HepG2 (cell line): Measurements from ENCODE around the gene PRKAR1B. TPM values are rescaled to one million over a fixed set of nuclear protein-coding genes. Genes with fewer than 3 reads are reported as not detected.
A peak's percentile ranks its signal among the peaks of the same experiment; 100 is the strongest.

Source experiments
- BCL6 ChIP-seq: IDR thresholded peaks from 2 replicates; pipeline ENCODE4 v1.6.1; 2016; ENCODE audit warnings: missing genetic modification reagents, missing compliant biosample characterization
- FOXK1 ChIP-seq: sonication (generic); formaldehyde crosslinking; IDR thresholded peaks from 2 replicates; pipeline ENCODE4 v1.4.0; 2020; ENCODE audit warnings: low read depth, missing genetic modification reagents, borderline replicate concordance
- HCFC1 ChIP-seq: fragments of 150-350 bp; IDR thresholded peaks from 2 replicates; pipeline ENCODE4 v1.6.1; 2014; ENCODE audit warnings: low read depth, low read length
- HHEX ChIP-seq: IDR thresholded peaks from 2 replicates; pipeline ENCODE4 v1.6.1; 2016; ENCODE audit warnings: control low read depth
- PAF1 ChIP-seq: IDR thresholded peaks from 2 replicates; pipeline ENCODE4 v1.6.1; 2016; ENCODE audit warnings: missing genetic modification reagents, missing compliant biosample characterization
- POLR2AphosphoS2 ChIP-seq: IDR thresholded peaks from 2 replicates; pipeline ENCODE4 v1.6.1; 2011; ENCODE audit warnings: low read depth, low read length, improper control_type of control experiment
- RFX1 ChIP-seq: fragments of 450-650 bp; IDR thresholded peaks from 2 replicates; pipeline ENCODE4 v1.6.1; 2017
- SRSF9 ChIP-seq: fragments of 200-400 bp; formaldehyde crosslinking; IDR thresholded peaks from 2 replicates; pipeline ENCODE4 v1.6.1; 2018; ENCODE audit warnings: borderline replicate concordance, mild to moderate bottlenecking, low read depth, low read length; ENCODE audit not compliant: insufficient read depth, poor library complexity, severe bottlenecking
- TEAD3 ChIP-seq: optimal IDR thresholded peaks from 2 replicates; pipeline ENCODE3; 2016; ENCODE audit warnings: borderline replicate concordance
- ZMAT3 ChIP-seq: sonication (generic); formaldehyde crosslinking; conservative IDR thresholded peaks from 2 replicates; pipeline ENCODE4 v1.7.0; 2021; ENCODE audit warnings: missing genetic modification reagents
- ZNF225 ChIP-seq: sonication (generic); formaldehyde crosslinking; IDR thresholded peaks from 2 replicates; pipeline ENCODE4 v1.4.0; 2020; ENCODE audit warnings: mild to moderate bottlenecking, missing genetic modification reagents
- ZNF546 ChIP-seq: sonication (generic); formaldehyde crosslinking; conservative IDR thresholded peaks from 2 replicates; pipeline ENCODE4 v1.8.1; 2023; ENCODE audit warnings: mild to moderate bottlenecking, missing genetic modification reagents
- ZNF564 ChIP-seq: sonication (generic); formaldehyde crosslinking; IDR thresholded peaks from 2 replicates; pipeline ENCODE4 v1.8.1; 2023; ENCODE audit warnings: mild to moderate bottlenecking, missing genetic modification reagents
- ZNF572 ChIP-seq: sonication (generic); formaldehyde crosslinking; IDR thresholded peaks from 2 replicates; pipeline ENCODE4 v1.5.1; 2020; ENCODE audit warnings: mild to moderate bottlenecking, missing genetic modification reagents
- ZNF577 ChIP-seq: sonication (generic); formaldehyde crosslinking; IDR thresholded peaks from 2 replicates; pipeline ENCODE4 v1.4.0; 2020; ENCODE audit warnings: mild to moderate bottlenecking, low read depth, missing genetic modification reagents, borderline replicate concordance
- ZNF768 ChIP-seq: sonication (generic); formaldehyde crosslinking; IDR thresholded peaks from 2 replicates; pipeline ENCODE4 v1.4.0; 2020; ENCODE audit warnings: missing genetic modification reagents
- polyA plus RNA-seq, 8 experiments: library from polyadenylated mRNA; depleted of rRNA in 3 of 8; stranded (reverse) in 7 of 8; unstranded in 1 of 8; fragments of >200 nt; fragmentation: Illumina TruSeq in 4 of 8; extraction: Trizol in 4 of 8; gene quantifications; 2 replicates each; pipeline versions ENCODE4 v1.2.1 to v1.2.3, GENCODE V29; 2011 to 2016; ENCODE audit warnings: low read depth in 4 of 8, missing spikeins in 1 of 8, mixed read lengths in 1 of 8; ENCODE audit not compliant: insufficient read depth in 1 of 8
- total RNA-seq, 5 experiments: library from RNA; depleted of rRNA; stranded (reverse); fragments of >200 nt; fragmentation: Illumina TruSeq; extraction: Trizol; gene quantifications; 2 replicates each; pipeline ENCODE4 v1.2.3, GENCODE V29; 2016; ENCODE audit warnings: low read depth in 1 of 5
- TF ChIP-seq, protein P1 (sequence below): sonication (generic); formaldehyde crosslinking; IDR thresholded peaks from 2 replicates; pipeline ENCODE4 v1.4.0; 2020; ENCODE audit warnings: missing genetic modification reagents
- TF ChIP-seq, protein P2 (sequence below): sonication (generic); formaldehyde crosslinking; IDR thresholded peaks from 2 replicates; pipeline ENCODE4 v1.4.0; 2020; ENCODE audit warnings: missing genetic modification reagents
- TF ChIP-seq, protein P3 (sequence below): sonication (generic); formaldehyde crosslinking; IDR thresholded peaks from 2 replicates; pipeline ENCODE4 v1.8.0; 2022; ENCODE audit warnings: missing genetic modification reagents, mild to moderate bottlenecking, borderline replicate concordance
- TF ChIP-seq, protein P4 (sequence below): sonication (generic); formaldehyde crosslinking; IDR thresholded peaks from 2 replicates; pipeline ENCODE4 v1.4.0; 2020; ENCODE audit warnings: mild to moderate bottlenecking, missing genetic modification reagents
- TF ChIP-seq, protein P5 (sequence below): sonication (generic); formaldehyde crosslinking; IDR thresholded peaks from 2 replicates; pipeline ENCODE4 v1.8.0; 2022; ENCODE audit warnings: missing genetic modification reagents, mild to moderate bottlenecking, moderate library complexity, borderline replicate concordance

The PRKAR1B gene
- total and polyA plus RNA-seq, 2 of the 13 experiments (the other 11 are each of a cell fraction or from before 2014, with no cell fraction given): 7.9 to 28.2 TPM

DNA sequence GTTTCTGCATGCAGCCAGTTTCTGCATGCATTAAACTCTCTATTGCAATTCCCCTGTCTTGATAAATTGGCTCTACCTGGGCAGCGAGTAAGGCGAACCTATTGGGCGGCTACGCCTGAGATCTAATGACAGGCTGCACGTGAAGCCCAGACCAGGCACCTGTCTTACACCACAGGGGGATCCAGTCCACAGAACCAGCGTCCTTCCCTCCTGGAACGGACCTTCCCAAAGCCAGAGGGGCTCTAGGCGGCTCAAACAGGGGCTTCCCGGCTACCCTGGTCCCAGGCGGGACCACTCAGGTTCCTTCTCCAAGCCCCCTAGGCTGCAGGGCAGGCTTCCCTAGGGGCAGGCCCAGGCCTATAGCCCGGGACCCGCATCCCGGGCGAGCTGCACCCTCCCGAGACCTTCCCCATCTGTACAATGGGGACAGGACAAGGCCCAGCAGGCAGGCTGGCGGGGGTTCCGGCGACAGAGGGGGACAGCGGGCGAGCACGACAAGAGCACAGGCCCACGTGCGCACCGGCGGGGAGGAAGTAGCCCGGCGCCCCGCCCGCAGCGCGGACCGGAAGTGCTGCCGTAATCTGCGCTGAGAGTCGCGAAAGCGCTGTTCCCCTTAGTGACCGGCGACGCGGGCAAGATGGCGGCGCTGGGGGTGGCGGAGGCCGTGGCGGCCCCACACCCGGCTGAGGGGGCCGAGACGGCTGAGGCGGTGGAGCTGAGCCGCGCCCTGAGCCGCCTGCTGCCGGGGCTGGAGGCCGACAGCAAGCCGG is 812 bp downstream of the PRKAR1B start, which contains the start of gene DNAAF5 (continued):
- TF ChIP-seq, protein P1, sequence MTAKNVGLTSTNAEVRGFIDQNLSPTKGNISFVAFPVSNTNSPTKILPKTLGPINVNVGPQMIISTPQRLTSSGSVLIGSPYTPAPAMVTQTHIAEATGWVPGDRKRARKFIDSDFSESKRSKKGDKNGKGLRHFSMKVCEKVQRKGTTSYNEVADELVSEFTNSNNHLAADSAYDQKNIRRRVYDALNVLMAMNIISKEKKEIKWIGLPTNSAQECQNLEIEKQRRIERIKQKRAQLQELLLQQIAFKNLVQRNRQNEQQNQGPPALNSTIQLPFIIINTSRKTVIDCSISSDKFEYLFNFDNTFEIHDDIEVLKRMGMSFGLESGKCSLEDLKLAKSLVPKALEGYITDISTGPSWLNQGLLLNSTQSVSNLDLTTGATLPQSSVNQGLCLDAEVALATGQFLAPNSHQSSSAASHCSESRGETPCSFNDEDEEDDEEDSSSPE: peak; percentile 92
- TF ChIP-seq SRSF9: no peak
- TF ChIP-seq ZNF546 (CRISPR knock-in tag): peak; percentile 39; the same call in 1 of the 2 replicates
- no peak for TF ChIP-seq HHEX (CRISPR knock-in tag)
- TF ChIP-seq ZNF572: 0 out of 2 replicates have a peak, but pooled peaks have one; percentile 77
- TF ChIP-seq ZNF768 (CRISPR knock-in tag): peak; percentile 57; the same call in 1 of the 2 replicates
- peak; percentile 68; the same call in 1 of the 2 replicates for TF ChIP-seq ZNF564 (CRISPR knock-in tag)
- TF ChIP-seq, protein P2, sequence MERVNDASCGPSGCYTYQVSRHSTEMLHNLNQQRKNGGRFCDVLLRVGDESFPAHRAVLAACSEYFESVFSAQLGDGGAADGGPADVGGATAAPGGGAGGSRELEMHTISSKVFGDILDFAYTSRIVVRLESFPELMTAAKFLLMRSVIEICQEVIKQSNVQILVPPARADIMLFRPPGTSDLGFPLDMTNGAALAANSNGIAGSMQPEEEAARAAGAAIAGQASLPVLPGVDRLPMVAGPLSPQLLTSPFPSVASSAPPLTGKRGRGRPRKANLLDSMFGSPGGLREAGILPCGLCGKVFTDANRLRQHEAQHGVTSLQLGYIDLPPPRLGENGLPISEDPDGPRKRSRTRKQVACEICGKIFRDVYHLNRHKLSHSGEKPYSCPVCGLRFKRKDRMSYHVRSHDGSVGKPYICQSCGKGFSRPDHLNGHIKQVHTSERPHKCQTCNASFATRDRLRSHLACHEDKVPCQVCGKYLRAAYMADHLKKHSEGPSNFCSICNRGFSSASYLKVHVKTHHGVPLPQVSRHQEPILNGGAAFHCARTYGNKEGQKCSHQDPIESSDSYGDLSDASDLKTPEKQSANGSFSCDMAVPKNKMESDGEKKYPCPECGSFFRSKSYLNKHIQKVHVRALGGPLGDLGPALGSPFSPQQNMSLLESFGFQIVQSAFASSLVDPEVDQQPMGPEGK: peak; percentile 89
- peak; percentile 73 for TF ChIP-seq ZNF225 (CRISPR knock-in tag)
- peak; percentile 89 for TF ChIP-seq RFX1
- no peak for TF ChIP-seq TEAD3 (CRISPR knock-in tag)
- no peak for TF ChIP-seq PAF1 (CRISPR knock-in tag)
- peak; percentile 78; the same call in 1 of the 2 replicates for TF ChIP-seq FOXK1 (CRISPR knock-in tag)
- TF ChIP-seq ZMAT3: peak; percentile 61; the same call in 1 of the 2 replicates
- TF ChIP-seq BCL6: no peak
- TF ChIP-seq, protein P3, sequence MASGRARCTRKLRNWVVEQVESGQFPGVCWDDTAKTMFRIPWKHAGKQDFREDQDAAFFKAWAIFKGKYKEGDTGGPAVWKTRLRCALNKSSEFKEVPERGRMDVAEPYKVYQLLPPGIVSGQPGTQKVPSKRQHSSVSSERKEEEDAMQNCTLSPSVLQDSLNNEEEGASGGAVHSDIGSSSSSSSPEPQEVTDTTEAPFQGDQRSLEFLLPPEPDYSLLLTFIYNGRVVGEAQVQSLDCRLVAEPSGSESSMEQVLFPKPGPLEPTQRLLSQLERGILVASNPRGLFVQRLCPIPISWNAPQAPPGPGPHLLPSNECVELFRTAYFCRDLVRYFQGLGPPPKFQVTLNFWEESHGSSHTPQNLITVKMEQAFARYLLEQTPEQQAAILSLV (CRISPR knock-in tag): peak; percentile 94
- TF ChIP-seq, protein P4, sequence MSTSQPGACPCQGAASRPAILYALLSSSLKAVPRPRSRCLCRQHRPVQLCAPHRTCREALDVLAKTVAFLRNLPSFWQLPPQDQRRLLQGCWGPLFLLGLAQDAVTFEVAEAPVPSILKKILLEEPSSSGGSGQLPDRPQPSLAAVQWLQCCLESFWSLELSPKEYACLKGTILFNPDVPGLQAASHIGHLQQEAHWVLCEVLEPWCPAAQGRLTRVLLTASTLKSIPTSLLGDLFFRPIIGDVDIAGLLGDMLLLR (CRISPR knock-in tag): peak; percentile 99
- no peak for TF ChIP-seq POLR2AphosphoS2
- TF ChIP-seq ZNF577 (CRISPR knock-in tag): no peak
- TF ChIP-seq, protein P5, sequence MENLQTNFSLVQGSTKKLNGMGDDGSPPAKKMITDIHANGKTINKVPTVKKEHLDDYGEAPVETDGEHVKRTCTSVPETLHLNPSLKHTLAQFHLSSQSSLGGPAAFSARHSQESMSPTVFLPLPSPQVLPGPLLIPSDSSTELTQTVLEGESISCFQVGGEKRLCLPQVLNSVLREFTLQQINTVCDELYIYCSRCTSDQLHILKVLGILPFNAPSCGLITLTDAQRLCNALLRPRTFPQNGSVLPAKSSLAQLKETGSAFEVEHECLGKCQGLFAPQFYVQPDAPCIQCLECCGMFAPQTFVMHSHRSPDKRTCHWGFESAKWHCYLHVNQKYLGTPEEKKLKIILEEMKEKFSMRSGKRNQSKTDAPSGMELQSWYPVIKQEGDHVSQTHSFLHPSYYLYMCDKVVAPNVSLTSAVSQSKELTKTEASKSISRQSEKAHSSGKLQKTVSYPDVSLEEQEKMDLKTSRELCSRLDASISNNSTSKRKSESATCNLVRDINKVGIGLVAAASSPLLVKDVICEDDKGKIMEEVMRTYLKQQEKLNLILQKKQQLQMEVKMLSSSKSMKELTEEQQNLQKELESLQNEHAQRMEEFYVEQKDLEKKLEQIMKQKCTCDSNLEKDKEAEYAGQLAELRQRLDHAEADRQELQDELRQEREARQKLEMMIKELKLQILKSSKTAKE (CRISPR knock-in tag): 0 out of 2 replicates have a peak, but pooled peaks have one; percentile 28
- peak; percentile 61 for TF ChIP-seq HCFC1
